Measurements from ENCODE around the gene CENPU.
A peak's percentile ranks its signal among the peaks of the same experiment; 100 is the strongest.
"Not testable (repeated sequence)": the region's sequence is repeated elsewhere in the genome, so short reads cannot be mapped to it uniquely, and the experiment has no call there.

Gene CENPU

GRCh38 chr4:184666670-184667069 lies 67.2 kb downstream of the CENPU start:
- DNase-seq (ENCODE audit: low spot score) = no peak

DNA sequence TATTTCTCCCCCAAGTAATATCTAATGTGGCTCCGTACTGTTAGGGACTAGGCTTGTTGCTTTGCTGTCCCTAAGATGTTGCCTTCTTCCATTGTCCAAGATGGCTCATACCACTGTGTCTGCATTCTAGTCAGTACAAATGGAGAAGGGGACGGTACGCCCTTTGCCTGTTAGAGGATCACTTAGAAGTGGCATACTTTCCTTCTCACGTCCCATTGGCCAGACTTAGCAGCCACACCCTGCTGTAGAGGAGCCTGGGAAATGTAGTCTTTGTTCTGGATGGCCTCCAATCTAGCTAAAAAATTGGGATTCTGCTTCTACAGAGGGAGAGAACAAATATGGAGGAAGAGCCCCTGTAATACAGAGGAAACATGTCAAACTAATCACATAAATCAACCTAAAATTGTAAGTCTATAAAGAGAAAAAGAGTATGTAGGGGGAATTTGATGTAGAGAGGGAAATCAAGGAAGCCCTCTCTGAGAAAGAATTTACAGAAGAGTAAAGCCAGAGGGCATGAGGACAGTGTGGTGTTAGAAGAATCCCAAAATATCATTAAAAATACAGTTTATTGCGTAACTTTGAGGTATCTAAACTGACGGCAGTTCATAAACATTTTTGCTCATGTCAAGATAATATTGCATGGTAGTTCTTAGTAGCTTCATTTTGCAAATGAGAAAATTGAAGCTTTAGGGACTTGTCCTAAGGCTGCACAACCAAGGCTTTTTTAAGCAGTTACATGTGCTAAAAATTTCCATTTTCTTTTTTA lies 69.3 kb downstream of the CENPU start:
- DNase-seq (ENCODE audit: low spot score) = no peak

GRCh38 chr4:184662236-184662635 lies 71.7 kb downstream of the CENPU start:
- DNase-seq (ENCODE audit: low spot score) = no peak

DNA sequence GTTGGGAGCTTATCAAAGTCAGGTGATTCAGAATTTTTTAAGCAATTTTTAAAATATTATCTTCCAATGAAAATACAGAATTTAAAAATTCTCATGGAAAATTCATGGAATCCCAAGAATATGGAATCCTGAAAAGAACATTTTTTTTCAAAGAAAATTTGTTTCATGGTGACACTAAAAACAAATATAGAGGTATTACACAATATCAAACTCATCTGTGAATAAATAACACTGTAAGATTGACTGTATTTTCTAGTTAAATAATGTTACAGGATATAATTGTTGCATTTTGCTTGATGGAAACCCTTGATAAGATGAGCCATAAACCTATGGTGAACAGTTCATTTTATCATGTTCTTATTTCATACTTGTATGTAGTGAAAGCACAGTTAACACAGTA lies 72.9 kb downstream of the CENPU start:
- no peak for DNase-seq (ENCODE audit: low spot score)

GRCh38 chr4:184657820-184658219 lies 76.1 kb downstream of the CENPU start:
- DNase-seq (ENCODE audit: low spot score) = not testable (repeated sequence)

- no peak for DNase-seq (ENCODE audit: low spot score)
Measured at GRCh38 chr4:184657144-184657543, 76.8 kb downstream of the CENPU start.

GRCh38 chr4:184655889-184656869 lies 77.7 kb downstream of the CENPU start:
- DNase-seq (ENCODE audit: low spot score) = no peak

- DNase-seq (ENCODE audit: low spot score) = no peak
Measured at GRCh38 chr4:184653650-184654049, 80.2 kb downstream of the CENPU start.

DNA sequence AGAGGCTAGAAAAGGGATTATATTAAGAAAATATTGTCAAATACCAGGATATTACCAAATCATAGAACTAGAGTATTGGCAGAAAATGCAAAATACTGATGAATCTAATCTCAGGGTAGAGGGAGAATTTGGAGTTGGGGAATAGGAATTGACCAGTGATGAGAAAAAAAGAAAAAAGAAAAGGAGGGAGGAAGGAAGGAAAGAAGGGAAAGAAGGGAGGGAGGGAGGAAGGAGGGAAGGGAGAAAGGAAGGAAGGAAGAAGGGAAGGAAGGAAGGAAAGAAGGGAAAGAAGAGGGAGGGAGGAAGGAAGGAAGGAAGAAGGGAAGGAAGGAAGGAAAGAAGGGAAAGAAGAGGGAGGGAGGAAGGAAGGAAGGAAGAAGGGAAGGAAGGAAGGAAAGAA lies 81.2 kb downstream of the CENPU start:
- DNase-seq (ENCODE audit: low spot score) = not testable (repeated sequence)

GRCh38 chr4:184651899-184652298 lies 82.0 kb downstream of the CENPU start:
- no peak for DNase-seq (ENCODE audit: low spot score)

DNA sequence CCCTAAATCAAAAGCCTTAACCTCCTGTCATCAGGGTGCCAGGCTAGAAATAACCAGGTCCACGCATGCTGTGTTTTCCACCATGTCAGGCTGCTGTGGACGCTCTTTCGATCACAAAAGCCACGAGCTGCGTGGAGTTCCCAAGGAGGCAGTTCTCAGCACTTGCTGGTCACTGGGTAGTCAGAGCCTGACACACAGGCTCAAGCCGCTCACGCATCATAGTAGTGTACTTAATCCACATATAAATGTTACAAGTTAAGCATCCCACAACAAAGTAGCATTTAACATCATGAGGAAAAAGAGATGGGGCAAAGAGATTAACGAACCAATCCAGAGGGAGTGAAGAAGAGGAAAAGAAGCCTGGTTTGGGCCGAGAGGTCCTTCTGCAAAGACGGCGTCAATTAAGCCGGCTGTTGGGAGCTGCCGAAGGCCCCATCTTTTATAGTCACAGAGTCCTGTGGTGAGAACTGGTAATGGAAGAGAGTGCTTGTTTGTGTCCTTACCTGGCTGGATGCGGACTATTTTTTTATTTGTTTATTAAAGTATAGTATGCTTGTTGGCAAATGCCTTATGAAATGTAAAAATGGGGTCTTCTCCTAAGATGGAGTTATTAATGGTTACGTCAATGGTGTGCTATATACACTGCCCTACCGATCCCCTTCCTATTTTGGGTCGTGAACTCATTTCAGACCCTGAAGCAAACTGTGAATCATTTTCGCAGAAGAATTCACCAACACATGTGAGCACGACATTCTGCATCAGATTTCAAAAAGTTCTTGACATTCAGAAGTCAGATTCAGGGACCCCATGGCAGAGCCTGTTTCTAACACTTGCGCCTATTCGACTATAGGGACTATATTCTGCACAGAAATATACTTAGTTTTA lies 83.7 kb downstream of the CENPU start:
- DNase-seq (ENCODE audit: low spot score) = no peak

- peak; percentile 96 for DNase-seq (ENCODE audit: low spot score)
Measured at GRCh38 chr4:184649026-184649970, 84.6 kb downstream of the CENPU start, which contains the start of the genes CASP3 and PRIMPOL. Gene CASP3, minus strand, starts transcription at chr4:184649447. Its CDS starts 10,994 bp downstream, at chr4:184638453. Gene PRIMPOL, plus strand, starts transcription at chr4:184649738. Its CDS starts 7,403 bp downstream, at chr4:184657141.

GRCh38 chr4:184648313-184649025 lies 85.4 kb downstream of the CENPU start:
- DNase-seq (ENCODE audit: low spot score) = peak; percentile 34

GRCh38 chr4:184648054-184648312 lies 85.9 kb downstream of the CENPU start:
- DNase-seq (ENCODE audit: low spot score) = no peak

DNA sequence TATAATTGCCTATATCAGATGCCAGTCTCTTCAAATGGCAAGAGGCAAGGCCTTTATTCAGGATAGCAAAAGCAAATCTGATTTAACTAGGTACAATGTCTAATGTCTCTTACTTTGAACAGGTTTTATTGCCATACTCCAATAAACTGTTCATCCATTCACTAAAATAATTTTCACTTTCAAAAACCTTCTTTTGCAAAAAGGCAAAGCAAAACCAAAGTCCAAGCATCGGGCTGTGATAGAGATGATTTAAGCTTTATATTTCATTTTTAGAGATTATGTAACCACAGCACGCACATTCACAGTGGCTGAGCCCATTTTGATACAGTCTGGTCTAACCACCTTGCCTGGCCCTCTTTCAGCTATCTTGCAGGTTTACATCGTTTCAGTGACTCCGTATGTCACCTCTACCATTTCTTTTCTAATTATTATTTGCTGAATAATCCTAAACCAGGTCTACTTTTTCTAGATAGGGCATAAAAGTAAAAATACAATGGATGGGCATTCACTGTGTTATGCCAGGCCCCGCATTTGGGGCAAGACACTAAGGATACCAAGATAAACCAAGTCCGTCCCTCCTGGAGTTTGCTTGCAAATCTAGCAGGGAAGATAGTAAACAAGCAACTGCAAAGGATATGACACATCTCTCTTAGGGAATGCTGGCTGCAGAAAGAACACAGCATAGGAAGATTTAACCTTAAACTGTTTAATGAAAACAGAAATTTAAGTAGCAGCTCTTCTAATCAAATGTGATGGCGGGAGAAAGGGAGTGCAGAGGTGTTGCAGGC lies 86.4 kb downstream of the CENPU start:
- DNase-seq (ENCODE audit: low spot score) = no peak

DNA sequence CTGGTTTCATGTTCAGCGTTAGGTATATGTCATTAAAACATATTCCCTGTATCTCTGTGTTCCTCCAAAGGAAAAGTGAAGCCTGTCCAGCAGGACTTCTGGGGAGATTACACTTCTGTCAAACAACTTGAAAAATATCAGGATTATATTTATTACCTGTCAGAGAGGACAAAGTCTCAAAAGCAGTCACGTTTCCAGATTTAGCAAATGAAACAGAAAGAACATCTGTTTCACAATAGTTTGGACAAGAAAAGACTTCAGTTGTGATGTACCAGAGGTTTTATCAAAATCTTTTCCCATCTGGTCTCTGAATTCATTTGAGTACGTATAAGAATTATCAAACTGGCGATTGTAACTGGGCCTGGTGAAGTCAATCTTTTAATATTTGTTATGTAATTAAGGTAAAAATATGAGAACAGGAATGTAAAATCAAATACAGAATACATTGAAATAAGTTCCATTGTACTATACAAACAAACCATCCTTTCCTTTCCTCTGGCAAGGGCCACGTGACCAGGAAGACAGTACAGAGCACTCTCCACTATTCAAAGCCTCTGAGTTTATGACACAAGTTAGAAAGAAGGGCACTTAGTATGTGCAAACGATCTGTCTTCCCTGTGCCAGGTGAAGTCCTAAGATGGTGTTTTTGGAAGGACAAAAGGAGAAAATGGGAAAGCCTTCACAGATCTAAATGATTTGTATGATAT lies 87.8 kb downstream of the CENPU start:
- no peak for DNase-seq (ENCODE audit: low spot score)

- DNase-seq (ENCODE audit: low spot score) = no peak
Measured at GRCh38 chr4:184644553-184645307, 89.2 kb downstream of the CENPU start.
